DOHH2 (cell line): ENCODE measurements around the gene HTR7.

ENCODE experiments used
- CTCF ChIP-seq: fragments of 200-600 bp; sonication (generic); IDR thresholded peaks from one replicate; pipeline ENCODE4 v1.5.1; 2014; ENCODE audit warnings: antibody characterized with exemption, mild to moderate bottlenecking, low read depth, low read length; ENCODE audit not compliant: poor library complexity, severe bottlenecking
- EZH2phosphoT487 ChIP-seq: fragments of 200-600 bp; sonication (generic); IDR thresholded peaks from 2 replicates; pipeline ENCODE4 v1.6.1; 2017; ENCODE audit warnings: borderline replicate concordance, mild to moderate bottlenecking, antibody characterized with exemption, low read length, moderate library complexity, mixed read lengths

GRCh38 chr10:90695915-90696676, 161.7 kb downstream of the HTR7 start:
- TF ChIP-seq EZH2phosphoT487, result no peak
- no peak for TF ChIP-seq CTCF
